Activated naive CD8-positive, alpha-beta T cell treated with anti-CD3 and anti-CD28 coated beads for 36 hours (primary cell): Measurements from ENCODE around the gene ESRRB. TPM values are rescaled to one million over a fixed set of nuclear protein-coding genes. Genes with fewer than 3 reads are reported as not detected.

ENCODE experiments used
- DNase-seq: peaks from one replicate; pipeline ENCODE4 v3.0.0; 2021
- H3K27ac Mint-ChIP-seq: one replicate; pipeline ENCODE4 v1.8.0; 2022; ENCODE audit warnings: mild to moderate bottlenecking, moderate library complexity, mixed read lengths
- H3K27me3 Mint-ChIP-seq: one replicate; pipeline ENCODE4 v1.8.0; 2022; ENCODE audit warnings: mild to moderate bottlenecking, mixed read lengths
- H3K36me3 Mint-ChIP-seq: one replicate; pipeline ENCODE4 v1.8.0; 2021; ENCODE audit warnings: mild to moderate bottlenecking, mixed read lengths
- H3K4me1 Mint-ChIP-seq: one replicate; pipeline ENCODE4 v1.8.0; 2021; ENCODE audit warnings: mixed read lengths
- H3K4me3 Mint-ChIP-seq: one replicate; pipeline ENCODE4 v1.8.0; 2022; ENCODE audit warnings: mild to moderate bottlenecking, moderate library complexity, mixed read lengths
- H3K9me3 Mint-ChIP-seq: one replicate; pipeline ENCODE4 v1.8.0; 2022; ENCODE audit warnings: mixed read lengths
- total RNA-seq, 2 experiments: library from RNA; stranded (reverse); gene quantifications; one replicate each; pipeline ENCODE4 v1.2.3, GENCODE V29; 2021

Gene ESRRB
- not detected for total RNA-seq

DNA sequence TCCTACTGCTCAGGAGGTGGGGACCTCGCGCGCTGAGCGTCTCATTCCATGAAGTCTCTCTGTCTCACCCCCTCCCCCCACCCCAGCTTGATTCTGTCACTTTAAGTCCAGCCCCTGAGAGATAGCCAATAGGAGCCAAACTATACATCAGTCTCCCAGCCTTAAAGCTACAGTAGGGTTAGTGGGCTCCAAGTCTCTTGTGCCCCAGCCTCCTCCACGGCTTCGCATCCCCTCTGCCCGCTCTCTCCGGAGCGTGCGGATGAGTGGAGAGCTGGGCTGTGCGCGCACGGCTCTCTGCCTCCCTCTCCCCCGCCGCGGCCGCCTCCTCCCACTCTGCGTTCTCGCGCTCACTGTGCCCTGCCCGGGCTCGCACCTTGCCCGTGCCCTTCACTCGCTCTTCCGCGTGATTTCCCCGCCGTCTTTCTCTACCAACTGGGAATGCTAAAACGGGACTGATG is at the start of gene ESRRB:
TSS of gene ESRRB (plus strand) at position 191 of the 458 bp plus-strand sequence. CDS start at position 456, 265 bp downstream.
- Mint-ChIP-seq H3K27ac (no peak within 1 kb of the TSS), H3K36me3 (no peaks in the 10 kb centered on the region), H3K9me3 (no peaks in the 10 kb centered on the region), H3K4me3 (no peak within 1 kb of the TSS), H3K27me3 (peaks cover 64% of the 10 kb centered on the region), H3K4me1 (peaks cover 3% of the 10 kb centered on the region)
- DNase-seq: no peak

DNA sequence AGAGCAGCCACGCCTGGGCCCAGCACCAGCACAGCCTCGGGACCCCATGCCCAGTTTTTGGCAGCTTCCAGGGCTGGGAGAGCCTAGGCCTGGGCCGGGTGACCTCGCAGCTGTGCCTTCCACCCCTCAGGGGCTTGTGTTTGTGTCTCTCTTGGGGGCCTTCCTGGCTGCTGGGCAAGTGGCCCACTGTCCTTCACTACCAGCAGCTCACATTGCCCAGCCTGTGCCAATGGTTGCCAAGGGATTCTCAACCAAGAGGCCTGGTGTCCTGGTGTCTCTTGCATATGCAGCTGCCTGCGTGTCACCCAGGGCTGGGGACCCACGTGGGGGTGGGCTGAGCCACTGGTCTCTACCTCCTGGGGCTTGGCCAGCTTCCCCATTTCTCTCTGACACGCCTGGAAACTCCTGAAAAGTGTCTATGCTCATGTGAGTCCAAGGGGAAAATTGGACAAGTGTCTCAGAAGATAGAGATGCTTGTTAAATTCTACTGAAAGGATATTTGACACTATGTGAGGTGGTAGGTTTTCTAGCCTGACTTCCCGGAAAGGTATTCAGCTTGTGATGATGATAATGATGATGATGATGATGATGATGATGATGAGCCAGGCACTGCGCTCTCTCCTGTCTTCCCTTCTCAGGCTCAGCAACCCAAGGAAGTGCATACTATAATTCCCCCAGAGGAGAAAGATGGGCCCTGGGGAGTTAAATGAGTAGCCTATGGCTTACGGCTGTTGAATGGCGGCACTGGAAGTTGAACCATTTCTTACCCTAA is 48.8 kb upstream of the ESRRB start:
- DNase-seq: no peak
- H3K27me3 Mint-ChIP-seq: peaks cover 51% of the 10 kb centered on the region

DNA sequence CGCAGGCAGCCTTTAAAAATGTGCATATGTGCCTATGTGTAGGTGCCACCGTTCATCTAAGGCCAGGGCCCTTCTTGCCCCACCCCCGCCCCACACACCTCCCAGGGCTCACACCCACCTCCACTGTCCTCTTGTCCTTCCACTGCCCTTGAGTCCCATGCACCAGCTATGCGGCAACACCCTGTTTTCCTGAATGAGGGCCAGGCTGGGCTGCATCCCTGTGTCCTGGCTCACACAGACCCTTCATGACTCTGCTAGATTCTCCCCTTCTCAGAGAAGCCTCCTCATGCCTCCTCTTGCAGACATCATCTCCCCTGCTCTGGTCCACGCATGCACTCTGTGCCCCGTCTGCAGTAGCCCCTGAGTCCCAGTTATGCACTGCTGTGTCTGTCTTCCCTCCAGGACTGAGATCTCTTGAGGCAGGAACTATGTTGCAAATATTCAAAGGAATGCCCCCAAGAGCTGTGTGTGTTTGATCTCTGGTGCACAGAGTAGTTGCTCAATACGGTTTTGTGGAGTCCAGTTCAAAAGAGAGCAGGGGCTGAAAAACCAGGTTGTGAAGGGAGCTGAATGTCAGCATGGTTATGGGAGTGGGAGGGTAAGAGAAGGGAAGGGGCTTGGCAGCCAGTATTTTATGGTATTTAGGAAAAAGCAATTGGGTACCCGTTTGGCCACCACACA is 47.3 kb upstream of the ESRRB start:
- no peak overlapping the region for H3K27ac Mint-ChIP-seq
- no peaks in the 10 kb centered on the region for H3K4me1 Mint-ChIP-seq
- H3K4me3 Mint-ChIP-seq: no peak overlapping the region
- peaks cover 46% of the 10 kb centered on the region for H3K27me3 Mint-ChIP-seq
- no peak for DNase-seq
- no peaks in the 10 kb centered on the region for H3K9me3 Mint-ChIP-seq
- no peaks in the 10 kb centered on the region for H3K36me3 Mint-ChIP-seq

More for the DNA sequence above, 48.8 kb upstream of the ESRRB start:
- Mint-ChIP-seq H3K9me3 (no peaks in the 10 kb centered on the region), H3K36me3 (no peaks in the 10 kb centered on the region), H3K4me3 (no peak overlapping the region), H3K4me1 (no peaks in the 10 kb centered on the region), H3K27ac (no peak overlapping the region)

DNA sequence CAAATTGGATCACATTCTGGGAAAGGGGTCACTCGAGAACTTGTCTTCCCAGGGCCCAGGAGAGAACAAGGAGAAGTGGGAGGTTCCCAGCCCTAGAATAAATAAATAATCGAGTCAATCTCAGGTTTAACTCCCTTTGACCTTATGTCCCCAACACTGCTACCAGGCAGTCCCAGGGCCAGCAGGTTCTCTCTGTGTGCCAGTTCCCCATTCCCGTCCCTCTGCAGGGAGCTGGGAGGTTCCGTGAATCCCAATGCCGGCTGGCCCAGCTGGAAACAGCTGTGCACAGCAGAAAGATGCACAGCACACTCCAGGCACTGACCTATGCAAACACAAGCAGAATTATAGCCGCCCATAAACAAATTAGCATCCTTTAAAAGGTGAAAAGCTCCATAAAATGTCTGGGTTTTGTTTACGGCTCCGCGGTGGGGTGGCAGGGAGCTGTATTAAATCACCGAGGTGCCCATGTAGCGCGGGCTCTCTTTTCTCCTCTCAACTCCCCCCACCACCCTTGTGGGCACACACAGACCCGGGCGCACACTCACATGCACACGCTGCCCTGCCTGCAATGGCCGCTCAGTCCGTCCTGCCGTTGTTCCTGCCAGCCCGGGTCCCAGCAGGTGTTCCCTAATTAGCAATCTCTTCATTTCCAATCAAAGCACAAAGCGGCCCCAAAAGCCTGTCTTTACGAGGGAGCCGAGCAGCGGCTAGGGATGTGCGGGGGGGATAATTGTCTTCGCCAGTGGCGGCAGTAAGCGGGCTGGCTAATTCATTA is 46.6 kb upstream of the ESRRB start:
- Mint-ChIP-seq H3K27me3 (peaks cover 46% of the 10 kb centered on the region), H3K9me3 (no peaks in the 10 kb centered on the region), H3K4me1 (no peaks in the 10 kb centered on the region), H3K36me3 (no peaks in the 10 kb centered on the region), H3K4me3 (no peak overlapping the region), H3K27ac (no peak overlapping the region)
- no peak for DNase-seq

- H3K9me3 Mint-ChIP-seq: no peaks in the 10 kb centered on the region
- peaks cover 46% of the 10 kb centered on the region for H3K27me3 Mint-ChIP-seq
- no peak overlapping the region for H3K27ac Mint-ChIP-seq
- no peak for DNase-seq
- H3K4me1 Mint-ChIP-seq: no peaks in the 10 kb centered on the region
- no peak overlapping the region for H3K4me3 Mint-ChIP-seq
- H3K36me3 Mint-ChIP-seq: no peaks in the 10 kb centered on the region
Measured at GRCh38 chr14:76329951-76330350, 46.0 kb upstream of the ESRRB start.

DNA sequence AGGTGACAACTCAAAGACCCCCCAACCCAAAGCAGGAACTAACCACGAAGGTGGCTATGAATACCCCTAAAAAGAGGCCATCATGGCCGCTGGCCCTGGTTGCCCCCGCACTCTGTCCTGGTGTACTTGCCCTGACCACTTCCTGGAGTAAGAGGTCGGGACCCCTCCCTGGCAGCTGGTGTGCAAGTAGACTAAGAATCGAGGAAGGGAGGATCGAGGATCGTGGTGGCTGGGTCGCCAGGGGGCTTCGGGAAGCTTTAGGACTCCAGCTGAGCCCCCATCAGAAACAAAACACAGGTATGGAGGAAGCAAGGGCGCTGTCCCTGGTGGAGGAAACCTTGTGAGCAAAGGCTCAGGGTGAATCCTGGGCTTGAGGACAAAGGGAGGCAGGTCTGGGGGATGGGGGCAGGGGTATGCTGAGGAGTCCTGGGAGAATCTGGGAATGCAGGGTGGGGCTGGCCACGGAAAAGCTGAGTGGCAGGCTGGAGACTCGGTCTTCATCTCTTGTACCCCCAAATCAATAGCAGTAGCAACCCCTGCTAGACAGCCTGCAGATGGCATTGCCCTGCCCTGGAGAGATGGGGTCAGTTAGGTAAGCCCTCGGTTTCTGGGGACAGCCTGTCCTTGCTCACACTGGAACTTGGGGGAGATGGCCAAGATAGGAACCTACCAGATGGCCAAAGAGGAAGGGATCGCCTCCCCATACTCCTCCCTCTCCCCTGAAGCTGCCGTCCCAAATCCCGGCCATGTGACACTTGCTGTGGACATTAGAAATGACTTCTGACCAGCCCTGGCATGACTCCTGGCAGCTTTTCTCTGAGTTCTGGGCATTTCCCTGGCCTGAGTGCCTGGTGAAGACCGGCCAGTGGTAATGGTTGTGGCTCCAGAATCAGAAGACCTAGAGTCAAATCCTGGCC is 45.3 kb upstream of the ESRRB start:
- H3K4me1 Mint-ChIP-seq: no peaks in the 10 kb centered on the region
- H3K36me3 Mint-ChIP-seq: no peaks in the 10 kb centered on the region
- H3K27me3 Mint-ChIP-seq: peaks cover 46% of the 10 kb centered on the region
- no peak overlapping the region for H3K4me3 Mint-ChIP-seq
- H3K9me3 Mint-ChIP-seq: no peaks in the 10 kb centered on the region
- DNase-seq: no peak
- H3K27ac Mint-ChIP-seq: no peak overlapping the region

GRCh38 chr14:76331328-76332011 is 44.5 kb upstream of the ESRRB start:
- Mint-ChIP-seq H3K27me3 (peaks cover 46% of the 10 kb centered on the region), H3K9me3 (no peaks in the 10 kb centered on the region), H3K4me3 (no peak overlapping the region), H3K4me1 (no peaks in the 10 kb centered on the region), H3K27ac (no peak overlapping the region), H3K36me3 (no peaks in the 10 kb centered on the region)
- DNase-seq: no peak

GRCh38 chr14:76333664-76334063 is 42.3 kb upstream of the ESRRB start:
- no peak overlapping the region for H3K27ac Mint-ChIP-seq
- H3K36me3 Mint-ChIP-seq: no peaks in the 10 kb centered on the region
- no peaks in the 10 kb centered on the region for H3K9me3 Mint-ChIP-seq
- no peak for DNase-seq
- H3K27me3 Mint-ChIP-seq: peaks cover 38% of the 10 kb centered on the region
- no peaks in the 10 kb centered on the region for H3K4me1 Mint-ChIP-seq
- H3K4me3 Mint-ChIP-seq: no peak overlapping the region

DNA sequence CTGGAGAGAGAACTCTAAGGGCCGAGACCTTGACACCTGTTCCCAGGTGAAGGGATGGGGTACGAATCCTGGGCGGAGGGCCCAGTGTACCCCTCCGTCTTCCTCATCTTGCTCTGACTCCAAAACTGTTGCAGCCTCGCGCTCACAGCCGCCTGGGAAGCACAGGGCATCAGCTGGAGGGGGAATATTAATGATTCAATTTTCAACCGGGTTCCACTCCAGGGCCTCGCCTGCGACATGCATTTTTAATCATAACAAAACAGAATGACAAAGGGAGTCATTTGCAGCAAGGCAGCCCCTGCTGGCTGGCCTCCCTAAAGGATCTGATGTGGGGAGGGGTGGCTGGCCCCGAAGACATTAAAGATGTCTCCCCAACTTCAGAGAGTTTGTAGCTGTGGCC is 41.6 kb upstream of the ESRRB start:
- Mint-ChIP-seq H3K4me1 (no peaks in the 10 kb centered on the region), H3K36me3 (no peaks in the 10 kb centered on the region), H3K27me3 (peaks cover 31% of the 10 kb centered on the region), H3K4me3 (no peak overlapping the region), H3K27ac (no peak overlapping the region), H3K9me3 (no peaks in the 10 kb centered on the region)
- DNase-seq: no peak

GRCh38 chr14:76336876-76337275 is 39.1 kb upstream of the ESRRB start:
- DNase-seq: no peak
- Mint-ChIP-seq H3K4me3 (no peak overlapping the region), H3K4me1 (no peaks in the 10 kb centered on the region), H3K27me3 (peaks cover 5% of the 10 kb centered on the region), H3K27ac (no peak overlapping the region), H3K9me3 (no peaks in the 10 kb centered on the region), H3K36me3 (no peaks in the 10 kb centered on the region)

DNA sequence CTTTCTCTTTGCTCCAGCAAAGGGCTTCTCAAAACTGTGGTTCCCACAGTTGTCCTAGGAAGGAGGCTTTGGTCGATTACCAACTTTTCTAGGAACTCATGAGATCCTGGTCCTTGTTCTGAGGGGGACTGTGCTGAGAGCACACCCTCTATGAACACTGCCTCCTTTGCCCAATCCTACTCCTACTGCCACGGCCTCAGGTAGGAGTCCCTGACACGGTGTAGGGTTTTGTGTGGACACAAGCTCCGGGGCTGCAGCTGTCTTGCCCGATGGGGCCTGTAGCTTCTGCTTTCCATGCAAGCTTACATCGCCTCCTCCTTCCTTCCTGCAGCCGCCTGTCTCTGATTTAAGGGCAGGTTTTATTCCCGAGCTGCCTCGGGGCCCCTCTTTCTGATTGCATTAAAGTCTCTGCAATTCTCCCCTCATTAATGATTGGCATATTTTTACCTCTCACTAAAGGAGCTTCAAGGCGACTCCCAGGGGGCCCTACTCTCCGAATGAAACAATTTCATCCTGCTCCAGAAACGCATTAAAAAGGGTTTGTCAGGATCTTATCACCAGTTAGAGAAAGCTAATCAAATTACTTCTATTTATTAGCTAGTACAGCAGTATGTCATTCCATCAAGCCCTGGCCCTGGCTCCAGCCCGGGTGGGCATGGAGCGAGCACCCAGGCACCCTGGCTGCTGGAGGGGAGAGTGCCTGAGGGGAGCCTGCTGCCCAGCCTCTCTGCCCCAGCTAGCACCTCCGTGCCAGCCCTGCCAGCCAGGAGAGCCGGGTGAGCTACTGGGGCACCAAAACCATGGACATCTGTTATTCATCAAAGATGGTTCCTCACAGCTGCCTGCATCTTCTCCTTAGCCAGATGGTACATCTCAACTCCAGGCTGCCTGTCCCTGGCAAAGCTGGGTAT is 38.0 kb upstream of the ESRRB start:
- H3K4me1 Mint-ChIP-seq: no peaks in the 10 kb centered on the region
- no peak for DNase-seq
- H3K27ac Mint-ChIP-seq: no peak overlapping the region
- peaks cover 4% of the 10 kb centered on the region for H3K27me3 Mint-ChIP-seq
- peaks cover under 1% of the 10 kb centered on the region for H3K9me3 Mint-ChIP-seq
- no peaks in the 10 kb centered on the region for H3K36me3 Mint-ChIP-seq
- H3K4me3 Mint-ChIP-seq: no peak overlapping the region

- no peaks in the 10 kb centered on the region for H3K4me1 Mint-ChIP-seq
- H3K27me3 Mint-ChIP-seq: peaks cover 4% of the 10 kb centered on the region
- H3K36me3 Mint-ChIP-seq: no peaks in the 10 kb centered on the region
- DNase-seq: no peak
- H3K4me3 Mint-ChIP-seq: no peak overlapping the region
- no peak overlapping the region for H3K27ac Mint-ChIP-seq
- peaks cover 3% of the 10 kb centered on the region for H3K9me3 Mint-ChIP-seq
Measured at GRCh38 chr14:76339728-76340615, 36.0 kb upstream of the ESRRB start.
